ENCODE results near the gene CADM2. TPM values are rescaled to one million over a fixed set of nuclear protein-coding genes. Genes with fewer than 3 reads are reported as not detected.
A peak's percentile ranks its signal among the peaks of the same experiment; 100 is the strongest.

CADM2 gene
- total RNA-seq, 1 donor from 2014 or later, result not detected

DNA sequence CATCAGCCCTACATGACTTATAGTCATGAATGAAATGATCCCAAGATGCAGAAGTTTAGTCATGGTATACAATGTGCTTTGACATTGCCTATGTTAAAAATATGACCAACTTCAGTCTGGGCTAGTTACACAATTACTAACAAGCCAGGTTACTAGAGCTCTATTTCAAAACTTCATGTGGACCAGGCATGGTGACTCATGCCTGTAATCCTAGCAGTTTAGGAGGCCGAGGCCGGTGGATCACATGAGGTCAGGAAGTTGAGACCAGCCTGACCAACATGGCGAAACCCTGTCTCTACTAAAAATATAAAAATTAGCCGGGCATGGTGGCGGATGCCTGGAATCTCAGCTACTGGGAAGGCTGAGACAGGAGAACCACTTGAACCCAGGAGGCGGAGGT is 613.0 kb downstream of the CADM2 start:
- peak; percentile 75 for DNase-seq (ENCODE audit: low read depth)

DNA sequence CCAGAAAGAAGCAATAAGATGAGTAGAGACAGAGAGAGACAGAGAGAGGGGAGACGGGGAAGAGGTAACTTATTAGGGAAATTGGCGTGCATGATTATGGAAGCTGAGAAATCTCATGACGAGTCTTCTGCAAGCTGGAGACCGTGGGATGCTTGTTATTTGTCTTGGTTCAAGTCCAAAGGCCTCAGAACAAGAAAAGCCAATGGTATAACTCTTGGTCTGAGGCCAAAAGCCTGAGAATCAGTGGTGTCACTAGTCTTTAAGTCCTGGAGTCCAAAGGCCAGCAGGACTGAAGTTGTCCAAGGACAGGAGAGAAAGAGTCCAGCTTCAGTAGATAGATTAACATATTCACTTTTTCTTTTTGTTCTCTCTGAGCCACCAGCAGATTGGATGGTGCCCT is 613.6 kb downstream of the CADM2 start:
- no peak for DNase-seq (ENCODE audit: low read depth)

DNA sequence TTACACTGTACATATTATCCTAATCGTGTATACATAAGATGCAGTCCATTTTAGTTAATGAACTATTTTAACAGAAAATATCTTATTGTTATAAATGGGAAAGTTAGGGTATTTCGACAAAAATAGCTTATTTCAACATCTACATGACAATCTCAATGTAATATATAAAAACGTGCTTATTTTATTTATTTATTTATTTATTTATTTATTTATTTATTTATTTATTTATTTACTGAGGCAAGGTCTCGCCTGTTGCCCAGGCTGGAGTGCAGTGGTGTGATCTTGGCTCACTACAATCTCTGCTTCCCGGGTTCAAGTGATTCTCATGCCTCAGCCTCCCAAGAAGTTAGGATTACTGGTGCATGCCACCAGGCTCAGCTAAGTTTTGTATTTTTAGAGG is 614.2 kb downstream of the CADM2 start:
- DNase-seq (ENCODE audit: low read depth), result no peak

DNA sequence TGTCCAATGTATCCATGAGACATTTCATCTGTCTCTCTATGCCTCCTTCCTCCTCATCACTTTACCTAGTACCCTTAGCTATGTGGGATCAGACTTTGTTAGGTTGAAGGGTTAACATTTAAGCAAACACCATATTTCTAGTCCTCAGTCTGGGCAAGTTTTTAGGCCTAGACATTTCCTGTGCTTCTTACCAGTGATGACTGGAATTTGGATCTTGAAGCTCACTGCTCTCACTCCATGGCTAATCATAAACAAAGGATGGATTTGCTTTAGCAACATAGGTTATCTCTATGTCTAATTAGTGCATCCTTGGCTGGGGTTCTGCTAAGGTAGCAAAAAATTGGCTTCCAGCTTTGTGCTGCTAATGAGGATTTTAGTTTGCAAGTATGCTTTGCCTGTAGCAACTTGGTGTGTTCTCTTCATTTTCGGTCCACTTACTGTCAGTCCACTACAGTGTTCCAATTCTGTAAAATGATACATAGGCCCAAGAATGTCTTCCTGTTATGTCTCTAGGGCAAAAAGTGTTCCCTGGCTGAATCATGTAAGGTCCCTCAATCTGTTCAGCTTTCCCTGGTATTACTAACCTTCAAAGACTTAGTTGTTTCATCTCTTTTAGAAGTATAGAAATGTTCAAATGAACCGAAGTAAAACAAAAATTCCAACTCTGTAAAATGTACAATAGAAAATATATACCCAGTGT is 615.4 kb downstream of the CADM2 start:
- DNase-seq (ENCODE audit: low read depth), result no peak

DNA sequence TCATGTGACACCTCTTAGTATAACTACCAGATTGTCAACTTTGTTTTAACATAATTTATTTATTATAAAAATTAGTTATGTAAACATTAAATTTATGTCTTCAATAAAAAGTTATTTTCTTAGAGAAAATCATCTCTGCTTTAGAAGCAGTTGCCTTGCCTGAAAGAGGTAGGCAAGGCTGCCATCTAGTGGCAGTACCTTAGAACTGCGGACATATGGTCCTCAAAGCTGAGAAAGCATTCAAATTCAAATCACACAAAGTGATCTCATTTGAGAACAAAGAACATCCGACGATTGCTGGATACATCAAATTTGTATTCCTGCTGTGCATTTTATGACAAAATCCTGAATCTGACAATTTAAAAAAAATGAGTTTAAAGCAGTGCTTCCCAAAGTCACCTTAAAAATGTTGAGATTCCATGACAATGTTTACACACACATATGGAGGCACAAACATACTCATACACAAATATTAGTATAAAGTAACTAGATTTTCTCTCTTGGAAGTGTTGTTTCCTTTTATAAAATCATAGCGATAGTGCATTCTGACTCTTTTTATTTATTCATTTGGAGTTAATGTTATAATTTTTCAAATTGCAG is 617.4 kb downstream of the CADM2 start:
- peak; percentile 49 for DNase-seq (ENCODE audit: low read depth)

DNA sequence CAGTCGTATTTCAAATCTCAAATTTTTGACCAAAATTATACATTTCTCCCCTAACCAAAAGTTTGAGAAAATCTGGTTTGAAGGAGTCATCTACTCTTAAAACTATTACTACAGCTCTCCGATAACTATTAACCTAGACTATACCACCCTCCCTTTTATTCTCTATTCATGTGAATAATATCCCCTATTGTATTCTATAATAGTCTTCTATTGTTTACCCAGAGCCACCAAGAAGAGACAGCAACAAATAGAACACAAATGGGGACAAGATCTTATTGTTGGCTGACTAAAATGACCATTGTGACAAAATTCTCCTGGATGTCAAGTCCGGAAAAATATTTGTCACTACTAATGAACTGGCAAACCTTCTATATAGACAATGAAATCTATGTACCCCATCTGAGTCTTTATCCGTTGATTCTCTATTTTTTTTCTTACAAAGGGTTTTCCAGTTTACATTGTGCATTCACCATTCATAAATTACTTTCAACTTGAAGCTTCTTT is 618.0 kb downstream of the CADM2 start:
- DNase-seq (ENCODE audit: low read depth), result no peak

DNA sequence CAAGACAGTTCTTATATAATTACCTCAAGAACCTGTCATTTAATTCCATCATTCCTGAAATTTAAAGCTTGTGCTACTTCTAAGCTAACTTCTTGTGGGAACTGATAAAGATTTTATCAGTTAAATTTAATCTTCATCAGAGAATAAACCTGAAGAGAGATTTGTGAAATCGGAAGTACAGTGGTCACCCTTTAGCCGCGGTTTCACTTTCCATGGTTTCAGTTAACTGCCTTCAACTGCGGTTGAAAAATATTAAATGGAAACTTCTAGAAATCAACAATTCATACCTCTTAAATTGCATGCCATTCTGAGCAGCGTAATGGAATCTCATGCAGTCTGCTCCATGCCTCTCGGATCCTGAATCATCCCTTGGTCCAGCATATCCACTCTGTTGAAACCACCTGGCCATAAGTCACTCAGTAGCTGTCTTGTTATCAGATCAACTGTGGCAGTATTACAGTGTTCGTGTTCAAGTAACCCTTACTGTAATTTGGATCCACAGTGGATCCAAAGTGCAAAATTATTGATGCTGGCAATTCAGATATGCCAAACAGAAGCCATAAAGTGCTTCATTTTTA is 626.1 kb downstream of the CADM2 start:
- DNase-seq (ENCODE audit: low read depth), result no peak

DNA sequence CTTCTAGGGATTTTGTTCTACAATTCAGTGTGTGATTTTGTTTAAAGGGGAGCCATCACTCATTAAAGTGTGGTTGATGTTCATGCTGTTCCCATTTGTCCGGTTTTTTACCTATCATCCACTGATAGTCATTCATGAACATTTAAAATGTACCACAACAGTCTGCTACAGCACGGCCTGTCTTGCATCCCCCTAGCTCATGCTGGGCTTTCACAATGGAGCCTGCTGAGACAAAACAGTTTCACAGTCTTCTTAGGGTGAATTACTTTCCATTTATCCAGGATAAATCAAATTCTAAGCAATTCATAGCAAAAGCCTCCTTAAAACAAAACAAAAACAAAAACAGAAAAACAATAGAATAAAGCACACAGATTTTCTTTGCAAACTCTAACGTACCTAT is 627.2 kb downstream of the CADM2 start:
- DNase-seq (ENCODE audit: low read depth), result no peak

DNA sequence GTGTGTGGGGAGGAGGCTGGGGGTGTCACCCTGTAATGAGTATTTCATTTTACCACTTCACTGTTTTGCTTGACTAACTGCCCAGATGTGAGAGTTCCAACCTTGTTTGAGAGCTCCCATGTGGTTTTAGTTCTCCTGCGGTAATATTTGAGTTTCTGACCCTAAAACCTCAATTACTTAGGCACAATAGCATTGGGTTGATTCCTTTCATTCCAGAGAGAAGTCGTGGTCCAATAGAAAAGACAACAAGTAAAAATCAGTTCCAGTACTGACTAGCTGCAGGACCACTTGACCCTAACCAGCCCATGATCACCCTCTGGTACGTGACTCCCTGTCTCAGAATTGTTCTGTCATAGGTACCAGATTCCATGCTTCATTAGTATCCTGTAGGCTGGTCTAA is 630.4 kb downstream of the CADM2 start:
- DNase-seq (ENCODE audit: low read depth), result peak; percentile 93

DNA sequence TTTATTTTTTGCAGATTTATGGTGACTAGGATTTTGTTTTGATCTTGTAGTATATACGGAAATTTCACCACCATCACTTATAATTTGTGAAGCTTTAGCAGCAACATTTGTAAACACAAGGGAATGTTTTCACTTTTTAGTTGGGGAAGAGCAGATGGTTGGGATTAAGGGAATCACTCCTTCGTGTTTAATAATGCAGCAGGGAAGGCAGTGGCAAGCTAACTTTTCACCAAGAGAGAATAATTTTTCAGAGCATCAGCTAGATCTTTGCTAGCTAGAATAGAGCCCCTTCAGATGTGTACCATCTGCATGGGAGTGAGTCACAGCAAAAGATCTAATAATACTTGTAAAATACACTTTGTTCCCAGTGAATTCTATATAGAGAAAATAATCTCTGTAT is 632.7 kb downstream of the CADM2 start:
- DNase-seq (ENCODE audit: low read depth), result no peak

DNA sequence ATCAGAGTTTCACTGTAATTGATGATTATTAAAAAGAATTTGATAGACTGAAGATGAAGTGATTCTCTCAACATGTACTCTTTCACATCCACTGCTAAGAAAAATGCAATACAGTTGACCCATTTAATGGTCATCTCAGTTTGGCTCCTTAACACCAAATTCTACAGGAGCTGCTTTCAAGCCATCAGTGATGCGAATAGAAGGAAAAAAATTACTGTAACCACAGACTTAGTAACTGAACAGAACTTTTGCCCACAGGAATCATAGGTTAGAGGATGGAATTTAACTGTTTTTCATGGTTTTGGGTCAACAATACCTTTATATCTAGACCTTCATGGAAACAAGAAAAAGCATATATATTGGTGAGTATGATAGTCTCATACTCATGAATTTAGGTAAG is 633.5 kb downstream of the CADM2 start:
- DNase-seq (ENCODE audit: low read depth), result no peak

DNA sequence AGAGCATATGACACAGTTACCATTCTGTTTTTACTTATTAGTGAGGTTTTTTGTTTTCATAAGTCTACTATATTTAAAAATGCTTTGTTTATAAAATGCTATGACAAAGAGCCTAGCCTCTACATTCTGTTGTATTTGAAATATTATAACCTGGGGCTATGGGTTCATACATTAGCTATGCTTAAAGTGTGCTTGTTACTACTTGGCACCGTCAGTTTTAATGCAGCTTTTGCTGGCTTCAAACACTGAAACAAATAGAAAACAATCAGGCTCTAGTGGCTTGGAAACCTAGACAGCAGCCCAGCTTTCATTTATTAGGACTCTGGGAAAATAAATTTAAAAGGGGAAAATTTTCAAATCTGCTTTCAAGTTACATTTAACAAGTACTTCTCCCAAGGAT is 635.9 kb downstream of the CADM2 start:
- DNase-seq (ENCODE audit: low read depth), result no peak

DNA sequence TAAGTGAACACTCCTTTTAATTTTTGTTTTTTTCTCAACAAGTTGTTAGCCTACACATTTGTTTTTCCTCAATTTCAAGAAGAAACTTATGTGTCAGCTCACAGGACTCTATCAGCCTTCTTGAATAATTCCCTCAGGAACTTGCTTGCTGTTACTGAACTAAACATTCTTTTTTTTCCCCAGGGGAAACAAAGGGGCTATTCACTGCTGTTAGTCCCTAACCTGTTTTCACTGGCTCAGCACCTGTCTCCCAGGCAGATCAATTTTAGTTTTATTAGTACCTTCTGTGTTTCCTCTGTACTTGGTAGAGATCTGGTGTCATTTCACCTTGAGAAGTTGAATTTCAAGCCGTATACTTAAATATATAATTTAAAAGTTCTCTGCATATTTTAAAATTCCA is 644.6 kb downstream of the CADM2 start:
- DNase-seq (ENCODE audit: low read depth), result no peak

DNA sequence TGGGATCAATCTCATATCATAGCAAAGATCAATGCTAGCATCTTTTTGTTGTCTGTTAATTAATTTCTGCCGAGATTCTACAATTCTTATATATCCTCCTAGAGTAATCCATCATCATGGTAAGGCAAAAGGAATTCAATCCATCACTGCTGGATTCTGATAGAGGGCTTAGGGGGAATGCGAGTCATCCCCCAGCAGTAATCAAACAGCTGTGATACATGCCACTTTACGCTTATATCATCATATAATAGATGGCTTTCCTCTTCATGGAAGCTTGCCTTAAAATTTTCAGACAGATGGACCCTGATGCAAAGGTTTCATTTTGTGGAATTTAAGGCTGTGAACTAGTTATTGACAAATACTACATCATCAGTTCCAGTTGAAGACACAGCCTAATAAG is 645.9 kb downstream of the CADM2 start:
- DNase-seq (ENCODE audit: low read depth), result no peak

DNA sequence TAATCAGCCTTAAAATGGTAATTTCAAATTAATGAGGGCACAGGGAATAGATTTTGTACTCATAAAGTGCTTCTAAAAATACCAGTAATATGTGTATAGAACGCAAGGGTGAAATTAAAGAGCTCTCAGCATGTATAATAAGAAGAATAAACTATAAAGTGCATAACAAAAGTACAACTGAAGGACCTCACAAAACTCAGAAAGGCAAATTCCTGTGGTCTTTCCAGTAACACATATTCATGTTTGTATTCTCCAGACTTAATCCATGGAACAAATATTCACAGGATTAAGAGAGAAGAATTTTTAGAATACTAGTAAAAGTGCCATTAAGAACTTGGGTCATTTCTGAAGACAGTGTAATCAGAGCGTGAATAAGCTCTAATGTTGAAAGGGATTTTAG is 646.3 kb downstream of the CADM2 start:
- DNase-seq (ENCODE audit: low read depth), result no peak

DNA sequence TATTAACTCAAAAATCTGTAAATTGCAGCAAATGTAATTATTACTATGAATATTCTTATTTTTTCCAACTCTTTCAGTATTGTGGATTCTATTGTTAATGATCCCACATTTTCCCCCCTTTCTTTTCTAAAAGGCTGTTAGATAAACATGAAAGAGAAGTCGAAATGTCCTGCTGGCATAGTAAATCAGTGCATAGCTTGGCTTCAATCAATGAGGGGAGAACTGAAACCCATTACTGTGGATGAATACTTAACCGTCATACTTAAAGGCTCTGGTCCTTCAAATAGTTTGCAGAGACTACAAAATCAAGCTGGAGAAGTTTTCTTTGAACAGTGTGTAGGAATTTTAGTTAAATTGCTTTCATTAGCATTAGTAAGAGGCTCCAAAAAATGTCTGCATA is 667.9 kb downstream of the CADM2 start:
- no peak for DNase-seq (ENCODE audit: low read depth)

DNA sequence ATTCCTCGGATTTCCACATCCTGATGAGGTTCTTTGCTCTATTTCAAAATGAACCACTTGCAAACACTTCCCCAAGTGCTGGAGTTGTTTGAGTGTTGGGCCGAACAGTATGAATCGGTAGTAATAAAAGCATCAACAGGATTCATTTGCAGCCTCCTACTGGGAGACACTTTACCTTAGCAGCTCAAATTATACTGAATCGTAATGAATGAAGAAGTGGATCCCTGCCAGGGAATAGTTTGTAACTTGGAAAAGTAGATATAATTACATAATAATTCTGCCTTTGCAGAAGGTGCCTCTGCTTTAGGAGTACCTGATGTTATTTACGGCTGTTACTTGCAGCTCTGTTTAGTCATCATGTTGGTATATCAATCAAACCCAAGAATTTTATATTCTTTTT is 669.1 kb downstream of the CADM2 start:
- no peak for DNase-seq (ENCODE audit: low read depth)

DNA sequence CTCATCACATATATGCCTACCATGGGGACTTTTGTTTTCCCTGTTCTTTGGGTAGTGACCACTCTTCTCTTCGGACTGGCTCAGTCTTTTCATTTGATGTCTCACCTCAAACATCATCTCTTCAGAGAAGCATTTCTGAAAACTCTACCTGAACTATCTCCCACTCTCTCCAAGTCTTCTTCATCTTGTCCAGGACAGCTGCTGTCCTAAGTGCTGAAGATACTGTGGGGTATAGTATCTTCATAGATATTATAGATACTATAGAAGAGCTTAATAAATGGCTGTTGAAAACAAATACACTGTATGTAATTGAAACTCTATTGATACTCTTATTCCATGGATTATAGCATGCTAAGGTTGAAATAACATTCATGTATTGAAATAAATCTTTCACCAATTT is 672.3 kb downstream of the CADM2 start:
- DNase-seq (ENCODE audit: low read depth), result no peak

DNA sequence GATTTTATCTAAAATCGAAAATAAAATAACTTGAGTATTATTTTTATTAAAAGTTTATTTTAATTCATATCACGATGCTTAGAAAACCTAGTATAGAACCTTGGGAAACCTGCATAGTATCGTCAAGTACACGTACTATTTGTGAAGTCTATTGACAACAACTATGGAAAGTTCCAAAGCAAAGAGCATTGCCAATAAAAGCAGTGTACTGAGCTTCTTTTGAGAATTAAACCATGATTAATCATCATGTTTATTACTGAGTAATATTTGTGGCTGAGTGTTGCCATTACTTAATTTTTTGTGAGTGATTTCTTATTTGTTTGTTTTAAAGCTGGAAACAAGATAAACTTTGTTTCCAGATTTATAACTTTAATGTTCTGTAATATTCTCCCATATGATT is 674.1 kb downstream of the CADM2 start:
- no peak for DNase-seq (ENCODE audit: low read depth)

DNA sequence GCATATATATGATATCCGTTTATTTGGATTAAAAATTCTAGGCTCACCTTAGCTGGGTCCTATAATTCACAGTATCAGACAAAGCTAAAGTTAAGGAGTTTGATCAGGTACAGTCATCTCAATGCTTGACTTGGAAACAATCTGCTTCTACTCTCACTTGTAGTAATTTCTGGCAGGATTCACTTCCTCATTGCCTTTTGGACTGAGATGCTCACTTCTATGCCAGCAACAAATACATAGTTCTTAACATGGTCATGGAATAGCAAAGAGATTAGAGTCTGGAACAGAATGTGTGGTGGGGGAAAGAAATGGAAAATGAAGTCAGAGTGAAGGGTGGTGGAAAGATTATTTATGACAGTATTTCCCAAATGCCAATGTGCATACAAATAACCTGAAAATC is 693.6 kb downstream of the CADM2 start:
- no peak for DNase-seq (ENCODE audit: low read depth)

DNA sequence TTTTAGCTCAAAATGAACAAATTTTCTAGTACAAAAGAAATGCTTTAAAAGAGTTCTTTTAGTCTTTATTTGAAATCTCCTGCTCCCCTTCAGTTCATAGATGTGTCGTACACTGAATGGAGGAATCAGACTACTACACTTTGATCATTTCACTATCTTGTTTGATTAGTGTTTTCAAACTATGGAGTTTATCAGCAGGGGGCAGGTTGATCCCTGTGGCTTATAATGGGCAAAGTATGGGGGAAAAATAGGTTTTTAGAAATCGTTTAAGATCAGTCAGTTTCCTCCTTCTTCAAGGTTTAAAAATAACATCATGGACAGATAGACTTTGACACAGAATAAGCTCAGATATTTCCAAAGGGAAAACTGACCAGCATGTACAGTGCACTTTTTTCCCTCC is 701.7 kb downstream of the CADM2 start:
- no peak for DNase-seq (ENCODE audit: low read depth)

DNA sequence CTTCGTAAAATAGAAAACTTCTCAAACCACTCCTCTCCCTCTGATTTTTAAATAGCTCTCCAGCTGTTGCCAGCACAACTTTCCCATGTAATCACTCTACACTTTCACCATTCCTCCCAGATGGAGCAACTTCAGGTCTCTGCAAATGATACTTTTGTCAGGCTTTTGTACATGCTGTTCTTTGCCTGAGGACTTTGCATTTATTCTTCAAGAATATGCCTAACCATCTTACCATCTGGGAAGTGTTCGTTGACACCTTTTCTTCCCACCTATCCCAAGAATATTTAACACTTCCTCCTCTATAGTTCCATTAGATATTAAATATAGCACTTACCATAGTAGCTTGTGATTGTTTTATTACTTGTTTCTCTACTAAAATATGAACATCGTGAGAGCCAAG is 703.7 kb downstream of the CADM2 start:
- no peak for DNase-seq (ENCODE audit: low read depth)

DNA sequence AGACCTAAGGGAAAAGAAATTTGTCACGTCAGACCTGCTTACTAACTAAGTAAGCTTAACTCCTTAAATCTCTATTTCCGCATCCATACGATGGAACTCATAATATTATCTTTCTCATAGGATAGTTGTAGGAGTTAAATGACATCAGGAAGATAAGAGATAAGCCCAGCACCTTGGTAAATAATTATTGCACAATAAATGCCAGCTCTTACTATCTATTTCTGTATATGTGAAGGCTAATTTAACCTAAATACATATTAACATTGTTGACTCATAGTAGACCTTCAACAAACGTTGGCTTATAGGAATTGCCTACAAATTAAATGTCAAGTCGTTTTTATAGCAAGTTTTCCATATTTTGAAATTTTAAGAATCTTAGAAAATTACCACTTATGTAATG is 709.0 kb downstream of the CADM2 start:
- DNase-seq (ENCODE audit: low read depth), result no peak

Measured in renal cortical epithelial cell (primary cell).